Hepatocyte (in vitro differentiated cells): ENCODE measurements around the gene OR5A2. TPM values are rescaled to one million over a fixed set of nuclear protein-coding genes. Genes with fewer than 3 reads are reported as not detected.

ENCODE experiments used
- DNase-seq: peaks from one replicate; pipeline ENCODE4 v3.0.0-alpha.2; 2016; ENCODE audit warnings: low spot score
- H2AFZ ChIP-seq: fragments of 200-600 bp; sonication (generic); 2 replicates; pipeline ENCODE4 v1.6.0; 2016; ENCODE audit warnings: antibody characterized with exemption, mild to moderate bottlenecking
- H3K27ac ChIP-seq: fragments of 200-600 bp; sonication (generic); 2 replicates; pipeline ENCODE4 v1.5.1; 2016; ENCODE audit warnings: mild to moderate bottlenecking
- H3K27me3 ChIP-seq: fragments of 200-600 bp; sonication (generic); 2 replicates; pipeline ENCODE4 v1.6.1; 2016
- H3K36me3 ChIP-seq: fragments of 200-600 bp; sonication (generic); replicated peaks from 2 replicates; pipeline ENCODE4 v1.5.1; 2016; ENCODE audit warnings: low read depth; ENCODE audit not compliant: insufficient read depth
- H3K4me1 ChIP-seq: fragments of 200-600 bp; sonication (generic); 2 replicates; pipeline ENCODE4 v1.5.1; 2016; ENCODE audit warnings: mild to moderate bottlenecking, moderate library complexity; ENCODE audit not compliant: insufficient read depth
- H3K4me2 ChIP-seq: fragments of 200-600 bp; sonication (generic); 2 replicates; pipeline ENCODE4 v1.6.0; 2016
- H3K4me3 ChIP-seq: fragments of 200-600 bp; sonication (generic); 2 replicates; pipeline ENCODE4 v1.5.1; 2016; ENCODE audit warnings: mild to moderate bottlenecking
- H3K79me2 ChIP-seq: fragments of 200-600 bp; sonication (generic); 2 replicates; pipeline ENCODE4 v1.6.0; 2017; ENCODE audit warnings: mild to moderate bottlenecking
- H3K9me2 ChIP-seq: fragments of 200-600 bp; sonication (generic); replicated peaks from 2 replicates; pipeline ENCODE4 v1.6.0; 2017; ENCODE audit warnings: mild to moderate bottlenecking; ENCODE audit not compliant: insufficient read depth
- H3K9me3 ChIP-seq: fragments of 200-600 bp; sonication (generic); 2 replicates; pipeline ENCODE4 v1.5.1; 2016; ENCODE audit warnings: low read depth, mild to moderate bottlenecking
- H4K20me1 ChIP-seq: fragments of 200-600 bp; sonication (generic); 2 replicates; pipeline ENCODE4 v1.6.0; 2016; ENCODE audit warnings: mild to moderate bottlenecking; ENCODE audit not compliant: insufficient read depth, poor library complexity, severe bottlenecking
- CTCF ChIP-seq: fragments of 200-600 bp; sonication (generic); IDR thresholded peaks from 2 replicates; pipeline ENCODE4 v1.5.1; 2016; ENCODE audit warnings: antibody characterized with exemption, mild to moderate bottlenecking; ENCODE audit not compliant: poor library complexity
- EZH2 ChIP-seq: fragments of 200-600 bp; sonication (generic); IDR thresholded peaks from 2 replicates; pipeline ENCODE4 v1.6.1; 2016; ENCODE audit warnings: antibody characterized with exemption, mild to moderate bottlenecking, borderline replicate concordance
- EZH2phosphoT487 ChIP-seq: fragments of 200-600 bp; sonication (generic); IDR thresholded peaks from one replicate; pipeline ENCODE4 v1.6.1; 2018; ENCODE audit warnings: antibody characterized with exemption, mild to moderate bottlenecking, low read depth, moderate library complexity; ENCODE audit not compliant: unreplicated experiment, severe bottlenecking
- WGBS: methylation state at CpG from one replicate; pipeline ENCODE4 v1.1.6; 2016; ENCODE audit warnings: low lambda C conversion rate; ENCODE audit errors: missing lambda C conversion rate; 5-methylcytosine and 5-hydroxymethylcytosine counted together
- polyA plus RNA-seq: library from polyadenylated mRNA; unstranded; fragments of >200 nt; fragmentation: Nextera tagmentation; extraction: Ambion mirVana; gene quantifications from 2 replicates; pipeline ENCODE4 v1.2.1, GENCODE V29; 2016
- total RNA-seq: library from RNA; depleted of rRNA; stranded (reverse); fragments of >200 nt; gene quantifications from 2 replicates; pipeline ENCODE4 v1.2.3, GENCODE V29; 2014

OR5A2 gene
- total and polyA plus RNA-seq, 2 experiments from 2014 or later: not detected

GRCh38 chr11:59429924-59430516 is 3.8 kb upstream of the OR5A2 start:
- Histone ChIP-seq H4K20me1 (no peaks in the 10 kb centered on the region), H3K27ac (no peak overlapping the region), H3K4me1 (no peaks in the 10 kb centered on the region), H3K9me2 (no peaks in the 10 kb centered on the region), H3K4me3 (no peak overlapping the region), H2AFZ (no peak overlapping the region), H3K27me3 (no peaks in the 10 kb centered on the region), H3K36me3 (no peaks in the 10 kb centered on the region), H3K79me2 (no peaks in the 10 kb centered on the region), H3K9me3 (no peaks in the 10 kb centered on the region), H3K4me2 (no peak overlapping the region)
- 65% methylated on average over 4 of the region's 4 CpGs for WGBS
- TF ChIP-seq EZH2 (no peak), CTCF (peak; percentile 63)
- DNase-seq: peak; percentile 72

- no peak overlapping the region for H3K4me3 ChIP-seq
- H3K4me1 ChIP-seq: no peaks in the 10 kb centered on the region
- no peak overlapping the region for H2AFZ ChIP-seq
- no peaks in the 10 kb centered on the region for H4K20me1 ChIP-seq
- TF ChIP-seq CTCF (no peak), EZH2 (no peak), EZH2phosphoT487 (no peak)
- no peaks in the 10 kb centered on the region for H3K36me3 ChIP-seq
- no peaks in the 10 kb centered on the region for H3K9me3 ChIP-seq
- no peaks in the 10 kb centered on the region for H3K79me2 ChIP-seq
- DNase-seq: no peak
- H3K27me3 ChIP-seq: no peaks in the 10 kb centered on the region
- no peak overlapping the region for H3K4me2 ChIP-seq
- no peak overlapping the region for H3K27ac ChIP-seq
- no peaks in the 10 kb centered on the region for H3K9me2 ChIP-seq
Observed at GRCh38 chr11:59427068-59427382, 812 bp upstream of the OR5A2 start.

- Histone ChIP-seq H3K36me3 (no peaks in the 10 kb centered on the region), H3K9me2 (no peaks in the 10 kb centered on the region), H2AFZ (no peak overlapping the region), H3K4me2 (no peak overlapping the region), H3K27me3 (no peaks in the 10 kb centered on the region), H3K4me3 (no peak overlapping the region), H3K79me2 (no peaks in the 10 kb centered on the region), H4K20me1 (no peaks in the 10 kb centered on the region), H3K4me1 (no peaks in the 10 kb centered on the region), H3K27ac (no peak overlapping the region), H3K9me3 (no peaks in the 10 kb centered on the region)
- 28% methylated on average over 4 of the region's 4 CpGs for WGBS
- DNase-seq: no peak
- TF ChIP-seq EZH2: no peak
Observed at GRCh38 chr11:59425131-59425530, 1.1 kb downstream of the OR5A2 start.

- 54% methylated on average over 2 of the region's 2 CpGs for WGBS
Observed at GRCh38 chr11:59423835-59424234, 2.4 kb downstream of the OR5A2 start.

More at GRCh38 chr11:59423835-59424234, 2.4 kb downstream of the OR5A2 start:
- H3K4me2 ChIP-seq: no peak overlapping the region
- H3K27me3 ChIP-seq: no peaks in the 10 kb centered on the region
- no peaks in the 10 kb centered on the region for H3K36me3 ChIP-seq
- TF ChIP-seq EZH2phosphoT487: no peak
- no peak for TF ChIP-seq EZH2
- no peak for TF ChIP-seq CTCF
- no peak overlapping the region for H3K4me3 ChIP-seq
- no peaks in the 10 kb centered on the region for H4K20me1 ChIP-seq
- no peak overlapping the region for H3K27ac ChIP-seq
- no peaks in the 10 kb centered on the region for H3K4me1 ChIP-seq
- DNase-seq: no peak
- H2AFZ ChIP-seq: no peak overlapping the region
- H3K9me3 ChIP-seq: no peaks in the 10 kb centered on the region
- H3K79me2 ChIP-seq: no peaks in the 10 kb centered on the region
- no peaks in the 10 kb centered on the region for H3K9me2 ChIP-seq
